HepG2 (cell line): ENCODE results near the gene TCTA. TPM values are rescaled to one million over a fixed set of nuclear protein-coding genes. Genes with fewer than 3 reads are reported as not detected.

Experiments
- ARHGAP35 ChIP-seq: sonication (generic); formaldehyde crosslinking; IDR thresholded peaks from 2 replicates; pipeline ENCODE4 v1.9.0; 2022; ENCODE audit warnings: mild to moderate bottlenecking, inconsistent platforms, moderate library complexity, missing genetic modification reagents, borderline replicate concordance
- CEBPB ChIP-seq: IDR thresholded peaks from 2 replicates; pipeline ENCODE4 v1.6.1; 2011; ENCODE audit warnings: low read depth, low read length, improper control_type of control experiment, borderline replicate concordance
- FOXO4 ChIP-seq: sonication (generic); formaldehyde crosslinking; conservative IDR thresholded peaks from 2 replicates; pipeline ENCODE4 v1.8.1; 2023; ENCODE audit warnings: missing genetic modification reagents
- KAT8 ChIP-seq: IDR thresholded peaks from 2 replicates; pipeline ENCODE4 v1.6.1; 2016; ENCODE audit warnings: missing genetic modification reagents, missing compliant biosample characterization
- NFE2 ChIP-seq: sonication (generic); formaldehyde crosslinking; IDR thresholded peaks from 2 replicates; pipeline ENCODE4 v1.4.0; 2020; ENCODE audit warnings: missing genetic modification reagents
- NFKBIZ ChIP-seq: IDR thresholded peaks from 2 replicates; pipeline ENCODE4 v1.6.1; 2018; ENCODE audit warnings: missing genetic modification reagents, missing compliant biosample characterization
- NKX3-1 ChIP-seq: sonication (generic); formaldehyde crosslinking; IDR thresholded peaks from 2 replicates; pipeline ENCODE4 v1.5.0; 2020; ENCODE audit warnings: missing genetic modification reagents
- PRMT3 ChIP-seq: sonication (generic); formaldehyde crosslinking; IDR thresholded peaks from 2 replicates; pipeline ENCODE4 v1.8.1; 2022; ENCODE audit warnings: low read depth, mild to moderate bottlenecking, moderate library complexity, missing genetic modification reagents, borderline replicate concordance
- RBM39 ChIP-seq: fragments of 200-400 bp; formaldehyde crosslinking; IDR thresholded peaks from one replicate; pipeline ENCODE4 v1.6.1; 2018; ENCODE audit warnings: antibody characterized with exemption, mild to moderate bottlenecking, low read depth, low read length; ENCODE audit not compliant: poor library complexity, severe bottlenecking
- SPEN ChIP-seq: sonication (generic); formaldehyde crosslinking; IDR thresholded peaks from 2 replicates; pipeline ENCODE4 v1.5.1; 2020; ENCODE audit warnings: low read depth, mild to moderate bottlenecking, missing genetic modification reagents
- TCF7L2 ChIP-seq: IDR thresholded peaks from 2 replicates; pipeline ENCODE4 v1.6.1; 2011; ENCODE audit warnings: mild to moderate bottlenecking, low read depth, low read length, moderate library complexity
- THRA ChIP-seq: sonication (generic); formaldehyde crosslinking; IDR thresholded peaks from 2 replicates; pipeline ENCODE4 v1.4.0; 2020; ENCODE audit warnings: missing genetic modification reagents, borderline replicate concordance
- U2AF1 ChIP-seq: fragments of 200-400 bp; formaldehyde crosslinking; optimal IDR thresholded peaks from 2 replicates; pipeline ENCODE3; 2017; ENCODE audit warnings: mild to moderate bottlenecking, low read depth, low read length
- XBP1 ChIP-seq: sonication (generic); formaldehyde crosslinking; IDR thresholded peaks from 2 replicates; pipeline ENCODE4 v1.5.0; 2020; ENCODE audit warnings: missing genetic modification reagents
- ZBTB26 ChIP-seq: IDR thresholded peaks from 2 replicates; pipeline ENCODE4 v1.6.1; 2016; ENCODE audit warnings: missing compliant biosample characterization, missing genetic modification reagents, borderline replicate concordance
- ZFP62 ChIP-seq: sonication (generic); formaldehyde crosslinking; IDR thresholded peaks from 2 replicates; pipeline ENCODE4 v1.4.0; 2020; ENCODE audit warnings: missing genetic modification reagents
- ZFP91 ChIP-seq: sonication (generic); formaldehyde crosslinking; IDR thresholded peaks from 2 replicates; pipeline ENCODE4 v1.9.0; 2022; ENCODE audit warnings: missing genetic modification reagents, mild to moderate bottlenecking, borderline replicate concordance
- ZNF354B ChIP-seq: sonication (generic); formaldehyde crosslinking; IDR thresholded peaks from 2 replicates; pipeline ENCODE4 v1.8.0; 2022; ENCODE audit warnings: mild to moderate bottlenecking, missing genetic modification reagents
- ZNF431 ChIP-seq: sonication (generic); formaldehyde crosslinking; IDR thresholded peaks from 2 replicates; pipeline ENCODE4 v1.9.0; 2022; ENCODE audit warnings: missing genetic modification reagents, low read depth, mild to moderate bottlenecking, borderline replicate concordance
- ZNF451 ChIP-seq: sonication (generic); formaldehyde crosslinking; IDR thresholded peaks from 2 replicates; pipeline ENCODE4 v1.5.0; 2020; ENCODE audit warnings: mild to moderate bottlenecking, missing genetic modification reagents
- ZNF484 ChIP-seq: sonication (generic); formaldehyde crosslinking; IDR thresholded peaks from 2 replicates; pipeline ENCODE4 v1.5.1; 2020; ENCODE audit warnings: mild to moderate bottlenecking, low read depth, missing genetic modification reagents, borderline replicate concordance
- ZNF850 ChIP-seq: sonication (generic); formaldehyde crosslinking; conservative IDR thresholded peaks from 2 replicates; pipeline ENCODE4 v1.9.0; 2021; ENCODE audit warnings: mild to moderate bottlenecking, missing genetic modification reagents
- polyA plus RNA-seq, 8 experiments: library from polyadenylated mRNA; depleted of rRNA in 3 of 8; stranded (reverse) in 7 of 8; unstranded in 1 of 8; fragments of >200 nt; fragmentation: Illumina TruSeq in 4 of 8; extraction: Trizol in 4 of 8; gene quantifications; 2 replicates each; pipeline versions ENCODE4 v1.2.1 to v1.2.3, GENCODE V29; 2011 to 2016; ENCODE audit warnings: low read depth in 4 of 8, missing spikeins in 1 of 8, mixed read lengths in 1 of 8; ENCODE audit not compliant: insufficient read depth in 1 of 8
- total RNA-seq, 5 experiments: library from RNA; depleted of rRNA; stranded (reverse); fragments of >200 nt; fragmentation: Illumina TruSeq; extraction: Trizol; gene quantifications; 2 replicates each; pipeline ENCODE4 v1.2.3, GENCODE V29; 2016; ENCODE audit warnings: low read depth in 1 of 5

TCTA gene
- total and polyA plus RNA-seq, 2 of the 13 experiments (the other 11 are each of a cell fraction or from before 2014, with no cell fraction given): 8.3 to 13.2 TPM

GRCh38 chr3:49422379-49423248 lies 10.4 kb downstream of the TCTA start, which contains the start of gene AMT (continued):
- 0 out of 2 replicates have a peak, but pooled peaks have one; percentile 6 for TF ChIP-seq ZNF354B
- peak; percentile 27 for TF ChIP-seq RBM39
- no peak for TF ChIP-seq FOXO4 (CRISPR knock-in tag)
- TF ChIP-seq CEBPB: no peak; the same call in 1 of the 2 replicates
- TF ChIP-seq U2AF1: no peak
- peak; percentile 65; the same call in 1 of the 2 replicates for TF ChIP-seq THRA (CRISPR knock-in tag)
- TF ChIP-seq PRMT3: no peak
- TF ChIP-seq ZNF484: no peak
- no peak for TF ChIP-seq XBP1
- TF ChIP-seq KAT8 (CRISPR knock-in tag): peak; percentile 63; the same call in 1 of the 2 replicates
- TF ChIP-seq TCF7L2: no peak
- no peak for TF ChIP-seq NFKBIZ (CRISPR knock-in tag)
- no peak for TF ChIP-seq NFE2 (CRISPR knock-in tag)
- TF ChIP-seq NKX3-1 (CRISPR knock-in tag): no peak
- TF ChIP-seq SPEN: no peak
- no peak for TF ChIP-seq ZNF451
- TF ChIP-seq ZNF850 (CRISPR knock-in tag): no peak
- peak; percentile 78; the same call in 1 of the 2 replicates for TF ChIP-seq ZFP91 (CRISPR knock-in tag)
- TF ChIP-seq ARHGAP35 (CRISPR knock-in tag): no peak
- TF ChIP-seq ZFP62 (CRISPR knock-in tag): no peak
- TF ChIP-seq ZNF431 (CRISPR knock-in tag): no peak
- TF ChIP-seq ZBTB26 (CRISPR knock-in tag): peak; percentile 23; the same call in 1 of the 2 replicates
